Type B pancreatic cell (in vitro differentiated cells): Measurements from ENCODE around the gene ITPKA. TPM values are rescaled to one million over a fixed set of nuclear protein-coding genes. Genes with fewer than 3 reads are reported as not detected.

ENCODE experiments used
- DNase-seq: peaks from one replicate; pipeline ENCODE4 v3.0.0; 2021; ENCODE audit warnings: mixed read lengths; ENCODE audit not compliant: unreplicated experiment; ENCODE audit errors: extremely low spot score
- H3K27ac Mint-ChIP-seq: 2 replicates; pipeline ENCODE4 v1.8.0; 2021; ENCODE audit warnings: mild to moderate bottlenecking, mixed read lengths
- H3K27me3 Mint-ChIP-seq: 2 replicates; pipeline ENCODE4 v1.8.0; 2021; ENCODE audit warnings: mixed read lengths
- H3K36me3 Mint-ChIP-seq: 2 replicates; pipeline ENCODE4 v1.8.0; 2021; ENCODE audit warnings: mixed read lengths
- H3K4me1 Mint-ChIP-seq: one replicate; pipeline ENCODE4 v1.8.0; 2021; ENCODE audit warnings: mixed read lengths; ENCODE audit not compliant: unreplicated experiment
- H3K4me3 Mint-ChIP-seq: 2 replicates; pipeline ENCODE4 v1.8.0; 2021; ENCODE audit warnings: mild to moderate bottlenecking, mixed read lengths
- H3K9me3 Mint-ChIP-seq: 2 replicates; pipeline ENCODE4 v1.8.0; 2021; ENCODE audit warnings: mixed read lengths
- CTCF ChIP-seq: fragments of 200-600 bp; sonication (generic); conservative IDR thresholded peaks from 2 replicates; pipeline ENCODE4 v1.5.0; 2021; ENCODE audit warnings: antibody characterized with exemption, mild to moderate bottlenecking
- total RNA-seq: library from RNA; stranded (reverse); gene quantifications from 2 replicates; pipeline ENCODE4 v1.2.1, GENCODE V29; 2021; ENCODE audit warnings: low replicate concordance

Gene ITPKA
- total RNA-seq, 1 donor from 2014 or later, result 1.9 TPM

GRCh38 chr15:41546851-41547786, 53.4 kb downstream of the ITPKA start:
- H3K27ac Mint-ChIP-seq, result no peak overlapping the region
- H3K4me3 Mint-ChIP-seq, result no peak overlapping the region
- no peak for TF ChIP-seq CTCF
- DNase-seq, result no peak
- peaks cover 10% of the 10 kb centered on the region for H3K4me1 Mint-ChIP-seq
- H3K27me3 Mint-ChIP-seq, result no peaks in the 10 kb centered on the region
- no peaks in the 10 kb centered on the region for H3K9me3 Mint-ChIP-seq
- H3K36me3 Mint-ChIP-seq, result no peaks in the 10 kb centered on the region

GRCh38 chr15:41550066-41550775, 56.5 kb downstream of the ITPKA start:
- H3K27ac Mint-ChIP-seq, result no peak overlapping the region
- H3K4me1 Mint-ChIP-seq, result no peaks in the 10 kb centered on the region
- DNase-seq, result no peak
- H3K4me3 Mint-ChIP-seq, result no peak overlapping the region
- H3K36me3 Mint-ChIP-seq, result no peaks in the 10 kb centered on the region
- no peaks in the 10 kb centered on the region for H3K9me3 Mint-ChIP-seq
- no peaks in the 10 kb centered on the region for H3K27me3 Mint-ChIP-seq
- no peak for TF ChIP-seq CTCF

Other genes starting within 250 kb of the ITPKA start
- gene OIP5, start 161.3 kb upstream of the ITPKA start, total RNA-seq, result 7.3 and 15.8 TPM in 2 replicates
- gene NUSAP1, start 161.0 kb upstream of the ITPKA start, total RNA-seq, result 38.8 and 113 TPM in 2 replicates
- gene NDUFAF1, start 91.4 kb upstream of the ITPKA start, total RNA-seq, result 17.5 and 19.4 TPM in 2 replicates
- gene RTF1, start 76.8 kb upstream of the ITPKA start, total RNA-seq, result 39.8 and 54.4 TPM in 2 replicates
- gene LTK, start 20.0 kb downstream of the ITPKA start, total RNA-seq, result 0.51 and 0.55 TPM in 2 replicates
- 54.4 and 68.3 TPM in 2 replicates for gene RPAP1, start 50.4 kb downstream of the ITPKA start, total RNA-seq
- gene TYRO3, start 65.3 kb downstream of the ITPKA start, total RNA-seq, result 43.0 and 44.1 TPM in 2 replicates
- gene MGA, start 166.5 kb downstream of the ITPKA start, total RNA-seq, result 45.4 and 54.9 TPM in 2 replicates